AG09309 (cell line): ENCODE data around the gene KCNK6.

Experiments used
- DNase-seq: peaks from one replicate; pipeline ENCODE4 v3.0.0-alpha.2; 2010; ENCODE audit warnings: low read depth
- H3K4me3 ChIP-seq: 2 replicates; pipeline ENCODE4 v1.5.1; 2011; ENCODE audit warnings: mild to moderate bottlenecking, low read depth, low read length, moderate library complexity; ENCODE audit not compliant: control insufficient read depth
- TF ChIP-seq, protein P1 (sequence below): IDR thresholded peaks from 2 replicates; pipeline ENCODE4 v1.5.1; 2011; ENCODE audit warnings: mild to moderate bottlenecking, low read depth, low read length, inconsistent platforms; ENCODE audit not compliant: insufficient read depth, control insufficient read depth; ENCODE audit errors: missing control alignments

Gene KCNK6

DNA sequence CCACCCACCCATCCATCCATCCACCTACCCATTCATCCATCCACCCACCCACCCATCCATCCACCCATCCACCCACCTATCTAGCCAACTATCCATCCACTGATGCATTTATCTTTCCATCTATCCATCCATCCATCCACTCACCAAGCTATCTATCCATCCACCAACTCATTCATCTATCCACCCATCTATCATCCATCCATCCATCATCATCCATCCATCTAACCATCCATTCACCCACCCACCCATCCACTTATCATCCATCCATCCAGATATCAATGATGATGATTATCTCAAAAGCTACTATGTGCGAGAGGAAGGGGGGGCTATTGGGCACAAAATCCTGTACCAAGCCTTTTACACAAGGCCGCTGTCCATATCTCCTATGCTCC lies 9.4 kb upstream of the KCNK6 start:
- TF ChIP-seq, protein P1, sequence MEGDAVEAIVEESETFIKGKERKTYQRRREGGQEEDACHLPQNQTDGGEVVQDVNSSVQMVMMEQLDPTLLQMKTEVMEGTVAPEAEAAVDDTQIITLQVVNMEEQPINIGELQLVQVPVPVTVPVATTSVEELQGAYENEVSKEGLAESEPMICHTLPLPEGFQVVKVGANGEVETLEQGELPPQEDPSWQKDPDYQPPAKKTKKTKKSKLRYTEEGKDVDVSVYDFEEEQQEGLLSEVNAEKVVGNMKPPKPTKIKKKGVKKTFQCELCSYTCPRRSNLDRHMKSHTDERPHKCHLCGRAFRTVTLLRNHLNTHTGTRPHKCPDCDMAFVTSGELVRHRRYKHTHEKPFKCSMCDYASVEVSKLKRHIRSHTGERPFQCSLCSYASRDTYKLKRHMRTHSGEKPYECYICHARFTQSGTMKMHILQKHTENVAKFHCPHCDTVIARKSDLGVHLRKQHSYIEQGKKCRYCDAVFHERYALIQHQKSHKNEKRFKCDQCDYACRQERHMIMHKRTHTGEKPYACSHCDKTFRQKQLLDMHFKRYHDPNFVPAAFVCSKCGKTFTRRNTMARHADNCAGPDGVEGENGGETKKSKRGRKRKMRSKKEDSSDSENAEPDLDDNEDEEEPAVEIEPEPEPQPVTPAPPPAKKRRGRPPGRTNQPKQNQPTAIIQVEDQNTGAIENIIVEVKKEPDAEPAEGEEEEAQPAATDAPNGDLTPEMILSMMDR, result no peak
- H3K4me3 ChIP-seq, result no peak overlapping the region

DNA sequence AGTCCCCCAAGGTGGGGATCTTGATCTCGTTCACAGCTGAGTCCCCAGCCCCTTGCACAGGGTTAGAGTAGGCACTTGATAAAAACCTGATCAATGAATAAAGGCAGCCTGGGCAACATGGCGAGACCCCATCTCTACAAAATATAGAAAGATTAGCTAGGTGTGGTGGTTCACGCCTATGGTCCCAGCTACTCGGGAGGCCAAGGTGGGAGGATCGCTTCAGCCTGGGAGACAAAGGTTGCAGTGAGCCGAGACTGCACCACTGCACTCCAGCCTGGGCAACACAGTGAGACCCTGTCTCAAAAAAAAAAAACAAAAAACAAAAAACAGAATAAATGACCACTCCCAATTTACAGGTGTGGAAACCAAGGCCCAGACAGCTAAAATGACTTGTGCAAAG lies 8.7 kb upstream of the KCNK6 start:
- TF ChIP-seq, protein P1, result no peak
- no peak overlapping the region for H3K4me3 ChIP-seq
- DNase-seq, result no peak

More for the DNA sequence above, 9.4 kb upstream of the KCNK6 start:
- no peak for DNase-seq

DNA sequence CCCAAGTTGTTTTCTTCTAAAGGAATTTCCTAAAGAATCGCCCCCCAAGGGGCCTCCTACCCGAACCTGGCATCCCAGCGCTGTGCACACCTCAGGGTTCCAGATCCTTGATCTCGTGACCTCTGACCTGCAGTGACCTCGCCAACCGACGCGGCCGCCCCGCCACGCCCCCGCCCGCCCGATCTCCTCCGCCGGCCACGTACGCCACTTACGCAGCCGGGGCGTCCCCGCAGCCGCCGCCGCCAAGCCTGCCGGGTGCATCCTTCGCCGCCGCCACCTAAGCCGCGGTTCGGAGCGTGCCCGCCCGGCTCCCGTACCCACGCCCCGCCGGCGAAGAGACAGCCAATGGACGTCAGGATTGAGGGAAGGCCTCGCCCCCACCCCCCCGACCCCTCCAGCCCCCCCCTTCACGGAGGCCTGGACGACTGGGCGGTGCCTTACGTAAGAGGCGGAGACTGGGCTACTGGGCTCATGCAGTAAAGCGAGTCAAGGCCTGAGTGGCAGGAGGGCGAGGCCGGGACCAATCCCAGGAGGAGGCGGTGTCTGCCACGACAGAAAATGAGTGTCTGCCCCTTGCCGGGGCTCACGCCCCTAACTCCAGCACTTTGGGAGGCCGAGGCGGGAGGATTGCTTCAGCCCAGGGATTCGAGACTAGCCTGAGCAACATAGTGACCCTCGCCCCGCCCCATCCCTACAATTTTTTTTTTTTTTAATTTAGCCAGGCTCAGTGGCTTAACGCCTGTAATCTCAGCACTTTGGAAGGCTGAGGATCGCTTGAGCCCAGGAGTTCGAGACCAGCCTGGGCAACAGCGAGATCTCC lies 3.8 kb upstream of the KCNK6 start, which contains the start of gene YIF1B:
Gene YIF1B, minus strand, starts transcription at position 291 of the 820 bp plus-strand sequence. Its CDS starts 30 bp downstream, at position 261.
- peak within 1 kb of the TSS; percentile 89 for H3K4me3 ChIP-seq
- TF ChIP-seq, protein P1, result no peak

DNA sequence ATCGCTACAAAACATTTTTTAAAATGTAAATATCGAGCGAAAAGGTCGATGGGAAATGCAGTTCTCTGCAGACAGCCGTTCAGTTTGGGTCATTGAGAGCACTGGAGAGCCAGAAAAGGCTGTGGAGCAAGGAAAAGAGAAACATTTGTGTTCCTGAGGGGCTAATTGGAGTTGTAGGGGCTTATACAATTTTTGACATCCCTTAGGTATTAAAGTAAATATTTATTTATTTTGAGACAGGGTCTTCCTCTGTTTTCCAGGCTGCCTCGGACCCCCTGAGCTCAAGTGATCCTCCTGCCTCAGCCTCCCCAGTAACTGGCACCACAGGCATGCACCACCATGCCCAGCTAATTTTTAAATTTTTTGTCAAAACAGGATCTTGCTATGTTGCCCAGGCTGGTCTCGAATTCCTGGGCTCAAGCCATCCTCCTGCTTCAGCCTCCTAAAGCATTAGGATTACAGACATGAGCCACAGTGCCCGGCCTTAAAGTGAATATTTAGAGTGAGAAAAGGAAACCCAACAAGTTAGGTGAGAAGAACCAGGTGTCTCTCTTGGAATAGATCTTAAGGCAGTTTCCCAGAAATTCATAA lies 3.1 kb upstream of the KCNK6 start:
- no peak overlapping the region; the same call in 1 of the 2 replicates for H3K4me3 ChIP-seq
- DNase-seq, result no peak
- TF ChIP-seq, protein P1, result no peak

More for the DNA sequence above, 3.8 kb upstream of the KCNK6 start, which contains the start of gene YIF1B:
- DNase-seq, result peak; percentile 84

DNA sequence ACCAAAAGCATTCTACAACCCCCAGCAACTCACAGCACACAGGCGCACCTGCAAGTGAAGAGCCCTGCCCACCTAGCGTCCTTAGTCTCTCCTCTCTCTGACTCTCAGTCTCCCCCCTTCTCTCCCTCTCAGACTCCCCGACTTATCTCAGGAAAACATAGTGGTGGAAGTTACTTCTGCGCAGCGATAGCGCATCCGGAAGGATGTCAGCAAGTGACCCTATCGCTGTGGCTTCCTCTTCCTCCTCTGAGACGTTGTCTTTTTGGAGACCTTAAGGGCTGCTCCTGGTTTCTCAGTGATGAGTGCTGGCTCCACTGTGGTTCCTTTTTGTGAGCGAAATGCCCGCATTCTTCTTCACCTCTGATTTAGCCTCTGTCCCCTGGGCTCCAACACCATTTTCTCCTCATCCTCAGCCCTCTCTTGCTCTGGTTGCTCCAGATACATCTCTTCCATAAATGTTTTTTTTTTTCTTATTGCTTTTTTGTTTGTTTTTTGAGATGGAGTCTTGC lies 2.5 kb upstream of the KCNK6 start:
- TF ChIP-seq, protein P1, result no peak
- no peak for DNase-seq
- no peak overlapping the region for H3K4me3 ChIP-seq

DNA sequence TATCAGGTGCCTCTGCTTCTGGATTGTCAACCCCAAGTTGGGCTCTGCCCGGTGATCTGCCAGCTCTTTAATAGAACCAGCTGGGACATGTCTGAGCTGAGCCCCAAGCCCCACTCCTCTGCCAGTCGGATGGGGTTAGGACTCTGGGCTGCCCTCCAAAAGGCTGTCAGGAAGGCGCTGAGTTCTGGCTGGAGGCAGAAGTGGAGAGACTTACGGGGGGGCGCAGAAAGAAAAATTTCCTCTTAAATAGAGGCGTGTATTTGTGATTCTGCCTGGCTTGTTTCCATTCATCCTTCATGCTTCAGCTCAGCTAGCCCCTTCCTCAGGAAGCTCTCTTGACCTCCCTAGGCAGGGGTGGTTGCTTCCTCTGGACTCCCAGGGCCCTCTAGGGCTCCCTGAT lies 985 bp upstream of the KCNK6 start:
- H3K4me3 ChIP-seq, result no peak overlapping the region
- DNase-seq, result no peak
- TF ChIP-seq, protein P1, result no peak
